Adipocyte (in vitro differentiated cells): ENCODE measurements around the gene ACTR5.

ENCODE experiments used
- DNase-seq: peaks from one replicate; pipeline ENCODE4 v3.0.0-alpha.2; 2015; ENCODE audit warnings: low read depth
- H3K27me3 ChIP-seq: replicated peaks from 2 replicates; pipeline ENCODE4 v1.7.0; 2013; ENCODE audit warnings: mild to moderate bottlenecking, low read length, moderate library complexity; ENCODE audit not compliant: control insufficient read depth, insufficient read depth
- H3K36me3 ChIP-seq: 2 replicates; pipeline ENCODE4 v1.7.0; 2013; ENCODE audit warnings: low read length, mild to moderate bottlenecking, moderate library complexity; ENCODE audit not compliant: control insufficient read depth, insufficient read depth, severe bottlenecking
- H3K4me1 ChIP-seq: 2 replicates; pipeline ENCODE4 v1.7.0; 2013; ENCODE audit warnings: mild to moderate bottlenecking, low read length, moderate library complexity; ENCODE audit not compliant: control insufficient read depth, insufficient read depth
- H3K4me3 ChIP-seq: 2 replicates; pipeline ENCODE4 v1.7.0; 2013; ENCODE audit warnings: mild to moderate bottlenecking, low read length, moderate library complexity
- H3K9ac ChIP-seq: 2 replicates; pipeline ENCODE4 v1.7.0; 2013; ENCODE audit warnings: mild to moderate bottlenecking, low read length, moderate library complexity
- H3K9me3 ChIP-seq: 2 replicates; pipeline ENCODE4 v1.7.0; 2013; ENCODE audit warnings: mild to moderate bottlenecking, low read length, moderate library complexity; ENCODE audit not compliant: control insufficient read depth

Gene ACTR5

DNA sequence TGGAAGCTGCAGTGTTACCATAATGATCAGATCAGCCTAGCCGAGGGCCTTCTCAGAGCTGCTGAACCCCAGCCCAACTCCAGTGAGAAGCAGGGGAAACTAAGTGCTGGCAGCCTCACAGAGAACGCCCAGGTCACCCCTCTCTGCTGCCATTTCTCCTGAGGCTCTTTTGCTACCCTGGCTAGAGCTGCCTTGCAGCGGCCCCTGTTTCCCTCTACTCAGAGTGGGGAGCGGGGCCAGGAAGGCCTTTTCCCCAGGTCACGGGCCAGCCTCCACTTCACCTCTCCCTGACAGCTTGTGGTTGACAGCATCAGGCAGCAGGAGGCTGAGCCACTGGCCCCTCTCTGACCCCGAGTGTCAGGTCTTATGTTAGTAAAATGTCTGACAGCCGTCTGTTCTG lies 22.7 kb downstream of the ACTR5 start:
- H3K4me1 ChIP-seq = no peaks in the 10 kb centered on the region

DNA sequence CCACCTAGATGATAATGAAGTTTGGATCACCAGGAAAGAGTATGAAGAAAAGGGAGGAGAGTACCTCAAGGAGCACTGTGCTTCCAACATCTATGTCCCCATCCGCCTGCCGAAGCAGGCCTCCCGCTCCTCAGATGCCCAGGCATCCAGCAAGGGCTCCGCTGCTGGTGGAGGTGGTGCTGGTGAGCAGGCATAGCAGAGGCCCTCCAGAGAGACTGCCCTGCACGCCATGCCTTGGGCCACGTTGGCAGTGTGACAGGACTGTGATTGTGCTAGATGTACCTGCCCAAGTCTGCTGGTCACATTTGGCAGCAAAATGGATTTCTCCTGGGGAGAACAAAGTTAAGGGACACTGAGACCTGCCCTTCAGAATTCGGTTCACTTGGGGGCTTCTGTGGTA lies 23.4 kb downstream of the ACTR5 start:
- H3K4me1 ChIP-seq = no peaks in the 10 kb centered on the region
- H3K27me3 ChIP-seq = no peaks in the 10 kb centered on the region
- H3K36me3 ChIP-seq = peaks cover 50% of the 10 kb centered on the region
- no peak overlapping the region for H3K9ac ChIP-seq
- H3K4me3 ChIP-seq = no peak overlapping the region
- peaks cover 7% of the 10 kb centered on the region for H3K9me3 ChIP-seq
- DNase-seq = no peak

More for the DNA sequence above, 22.7 kb downstream of the ACTR5 start:
- peaks cover 7% of the 10 kb centered on the region for H3K9me3 ChIP-seq
- H3K4me3 ChIP-seq = no peak overlapping the region
- peaks cover 56% of the 10 kb centered on the region for H3K36me3 ChIP-seq
- H3K27me3 ChIP-seq = no peaks in the 10 kb centered on the region
- DNase-seq = no peak
- H3K9ac ChIP-seq = no peak overlapping the region

DNA sequence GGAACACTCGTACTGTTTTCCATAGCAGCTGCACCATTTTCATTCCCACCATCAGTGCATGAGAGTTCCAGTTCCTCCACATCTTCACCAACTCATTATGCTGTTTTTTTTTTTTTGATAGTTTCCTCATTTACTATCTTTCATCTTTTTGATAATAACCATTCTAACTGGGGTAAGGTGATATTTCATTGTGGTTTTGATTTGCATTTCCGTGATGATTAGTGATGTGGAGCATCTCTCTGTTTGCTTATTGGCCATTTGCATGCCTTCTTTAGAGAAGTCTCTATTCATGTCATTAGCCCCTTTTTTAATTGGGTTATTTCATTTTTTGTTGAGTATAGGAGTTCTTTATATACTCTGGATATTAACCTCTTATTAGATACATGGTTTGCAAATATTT lies 25.9 kb downstream of the ACTR5 start:
- H3K36me3 ChIP-seq = peaks cover 34% of the 10 kb centered on the region
- H3K9ac ChIP-seq = no peak overlapping the region
- DNase-seq = no peak
- H3K27me3 ChIP-seq = no peaks in the 10 kb centered on the region
- H3K9me3 ChIP-seq = peaks cover 7% of the 10 kb centered on the region
- H3K4me3 ChIP-seq = no peak overlapping the region
- H3K4me1 ChIP-seq = no peaks in the 10 kb centered on the region

DNA sequence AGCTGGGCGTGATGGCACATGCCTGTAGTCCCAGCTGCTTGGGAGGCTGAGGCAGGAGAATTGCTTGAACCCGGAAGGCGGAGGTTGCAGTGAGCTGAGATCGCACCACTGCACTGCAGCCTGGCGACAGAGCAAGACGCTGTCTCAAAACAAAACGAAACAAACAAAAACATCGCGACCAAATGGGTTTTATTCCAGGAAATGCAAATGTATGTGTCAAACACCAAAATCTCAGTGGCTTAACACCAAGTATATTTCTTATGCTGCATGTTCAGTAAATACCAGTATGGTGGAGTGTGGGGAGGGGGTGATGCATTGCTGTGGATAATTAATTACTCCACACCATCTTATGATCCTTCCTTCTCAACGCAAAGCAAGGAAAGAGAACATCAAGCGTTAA lies 28.1 kb downstream of the ACTR5 start:
- H3K9me3 ChIP-seq = peaks cover 7% of the 10 kb centered on the region
- peaks cover 27% of the 10 kb centered on the region for H3K36me3 ChIP-seq
- no peak overlapping the region for H3K4me3 ChIP-seq
- H3K9ac ChIP-seq = no peak overlapping the region
- no peaks in the 10 kb centered on the region for H3K27me3 ChIP-seq
- DNase-seq = no peak
- H3K4me1 ChIP-seq = peaks cover 3% of the 10 kb centered on the region

DNA sequence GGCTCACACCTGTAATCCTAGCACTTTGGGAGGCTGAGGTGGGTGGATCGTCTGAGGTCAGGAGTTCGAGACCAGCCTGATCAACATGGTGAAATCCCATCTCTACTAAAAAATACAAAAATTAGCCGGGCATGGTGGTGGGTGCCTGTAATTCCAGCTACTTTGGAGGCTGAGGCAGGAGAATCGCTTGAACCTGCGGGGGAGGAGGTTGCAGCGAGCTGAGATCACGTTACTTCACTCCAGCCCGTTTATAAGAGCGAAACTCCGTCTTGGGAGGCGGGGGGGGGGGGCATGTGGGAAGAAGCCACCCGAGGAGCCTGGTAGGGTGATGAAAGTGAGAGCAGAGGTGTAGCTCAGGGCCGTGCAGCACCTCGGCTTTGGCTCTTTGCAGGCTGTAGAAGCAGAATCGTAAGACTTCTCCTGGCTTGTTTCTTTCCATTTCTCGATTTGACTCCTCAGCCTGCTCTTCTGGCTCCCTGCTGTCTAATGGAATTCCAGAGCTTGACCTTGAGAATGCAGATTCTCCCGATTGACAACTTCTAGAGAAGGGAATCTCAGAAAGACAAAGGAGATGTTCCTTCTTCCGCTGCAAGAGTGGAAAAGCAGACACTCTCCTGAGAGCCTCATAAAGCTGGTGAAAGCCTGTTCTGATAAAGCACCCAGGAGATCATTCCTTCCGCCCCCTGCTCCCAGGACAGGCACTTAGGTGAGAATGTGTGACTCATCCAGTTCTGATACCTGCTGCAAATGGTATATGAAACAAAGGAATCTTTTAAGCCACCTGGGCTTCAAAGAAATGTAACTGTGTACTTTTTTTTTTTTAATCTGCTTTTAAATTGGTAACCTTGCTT lies 31.2 kb downstream of the ACTR5 start:
- Histone ChIP-seq H3K4me1 (peaks cover 3% of the 10 kb centered on the region), H3K36me3 (no peaks in the 10 kb centered on the region), H3K27me3 (no peaks in the 10 kb centered on the region), H3K9me3 (no peaks in the 10 kb centered on the region), H3K4me3 (no peak overlapping the region), H3K9ac (no peak overlapping the region)
- DNase-seq = no peak

DNA sequence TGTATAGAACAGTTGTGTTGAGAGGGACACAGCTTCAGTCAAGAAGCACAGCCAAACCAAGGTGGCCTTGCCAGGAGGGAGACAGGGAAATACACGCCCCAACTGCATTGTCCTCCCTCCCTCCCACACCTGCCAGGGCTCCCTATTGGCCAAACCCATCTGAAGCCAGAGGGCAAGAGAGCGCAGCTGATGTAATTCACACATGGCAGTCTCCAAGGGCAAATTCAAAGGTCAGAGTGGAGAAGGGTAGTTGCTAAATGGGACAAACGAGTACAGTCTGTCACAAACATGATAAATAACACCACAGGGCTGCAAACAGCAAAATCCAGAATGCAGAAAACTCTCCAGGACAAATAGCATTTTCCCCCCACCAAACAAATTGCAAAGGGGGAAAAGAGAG lies 34.0 kb downstream of the ACTR5 start:
- Histone ChIP-seq H3K4me1 (peaks cover 3% of the 10 kb centered on the region), H3K27me3 (no peaks in the 10 kb centered on the region), H3K4me3 (no peak overlapping the region), H3K9me3 (no peaks in the 10 kb centered on the region), H3K36me3 (no peaks in the 10 kb centered on the region), H3K9ac (no peak overlapping the region)
- DNase-seq = no peak

DNA sequence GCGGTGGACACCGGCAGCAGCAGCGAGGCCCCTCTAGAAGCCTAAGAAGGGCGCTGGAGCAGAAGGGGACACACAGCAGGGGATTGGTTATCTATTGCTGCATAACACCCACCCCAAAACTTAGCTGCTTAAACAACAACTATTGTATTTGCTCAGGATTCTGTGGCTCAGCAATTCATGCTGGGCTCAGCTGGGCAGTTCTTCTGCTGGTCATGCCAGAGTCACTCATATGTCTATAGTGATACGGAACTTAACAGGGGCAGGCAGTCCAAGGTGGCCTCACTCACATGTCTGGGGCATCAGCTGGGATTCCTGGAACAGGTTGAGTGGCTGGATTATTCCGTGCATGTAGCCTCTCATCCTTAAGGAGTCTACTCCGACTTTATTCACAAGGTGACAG lies 39.6 kb downstream of the ACTR5 start:
- Histone ChIP-seq H3K4me3 (no peak overlapping the region), H3K9ac (no peak overlapping the region), H3K36me3 (no peaks in the 10 kb centered on the region), H3K27me3 (no peaks in the 10 kb centered on the region), H3K9me3 (peaks cover 3% of the 10 kb centered on the region), H3K4me1 (no peaks in the 10 kb centered on the region)
- DNase-seq = no peak

DNA sequence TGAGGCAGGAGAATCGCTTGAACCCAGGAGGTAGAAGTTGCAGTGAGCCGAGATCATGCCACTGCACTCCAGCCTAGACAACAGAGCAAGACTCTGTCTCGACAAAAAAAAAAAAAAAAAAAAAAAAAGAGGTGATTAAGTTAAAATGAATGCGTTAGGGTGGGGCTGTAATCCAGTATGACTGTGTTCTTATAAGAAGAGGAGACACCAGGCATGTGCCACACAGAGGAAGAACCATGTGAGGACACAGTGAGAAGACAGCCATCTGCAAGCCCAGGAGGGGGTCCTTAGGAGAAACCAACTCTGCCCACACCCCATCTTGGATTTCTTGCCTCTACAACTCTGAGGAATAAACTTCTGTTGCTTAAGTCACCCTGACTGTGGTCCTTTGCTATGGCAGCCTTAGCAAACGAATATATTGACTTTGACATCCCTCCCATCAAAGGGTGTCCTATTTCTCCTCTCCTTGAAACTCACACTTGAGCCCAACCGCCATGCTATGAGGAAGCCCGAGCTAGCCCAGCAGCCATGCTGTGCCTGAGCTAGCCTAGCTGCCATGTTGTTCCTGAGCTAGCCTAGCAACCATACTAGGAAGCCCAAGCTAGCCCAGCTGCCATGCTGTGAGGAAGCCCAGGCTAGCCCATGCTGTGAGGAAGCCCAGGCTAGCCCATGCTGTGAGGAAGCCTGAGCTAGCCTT lies 41.4 kb downstream of the ACTR5 start:
- H3K9ac ChIP-seq = no peak overlapping the region
- H3K4me1 ChIP-seq = no peaks in the 10 kb centered on the region
- H3K36me3 ChIP-seq = no peaks in the 10 kb centered on the region
- DNase-seq = peak; percentile 36
- H3K27me3 ChIP-seq = peaks cover 4% of the 10 kb centered on the region
- H3K4me3 ChIP-seq = no peak overlapping the region
- peaks cover 3% of the 10 kb centered on the region for H3K9me3 ChIP-seq

DNA sequence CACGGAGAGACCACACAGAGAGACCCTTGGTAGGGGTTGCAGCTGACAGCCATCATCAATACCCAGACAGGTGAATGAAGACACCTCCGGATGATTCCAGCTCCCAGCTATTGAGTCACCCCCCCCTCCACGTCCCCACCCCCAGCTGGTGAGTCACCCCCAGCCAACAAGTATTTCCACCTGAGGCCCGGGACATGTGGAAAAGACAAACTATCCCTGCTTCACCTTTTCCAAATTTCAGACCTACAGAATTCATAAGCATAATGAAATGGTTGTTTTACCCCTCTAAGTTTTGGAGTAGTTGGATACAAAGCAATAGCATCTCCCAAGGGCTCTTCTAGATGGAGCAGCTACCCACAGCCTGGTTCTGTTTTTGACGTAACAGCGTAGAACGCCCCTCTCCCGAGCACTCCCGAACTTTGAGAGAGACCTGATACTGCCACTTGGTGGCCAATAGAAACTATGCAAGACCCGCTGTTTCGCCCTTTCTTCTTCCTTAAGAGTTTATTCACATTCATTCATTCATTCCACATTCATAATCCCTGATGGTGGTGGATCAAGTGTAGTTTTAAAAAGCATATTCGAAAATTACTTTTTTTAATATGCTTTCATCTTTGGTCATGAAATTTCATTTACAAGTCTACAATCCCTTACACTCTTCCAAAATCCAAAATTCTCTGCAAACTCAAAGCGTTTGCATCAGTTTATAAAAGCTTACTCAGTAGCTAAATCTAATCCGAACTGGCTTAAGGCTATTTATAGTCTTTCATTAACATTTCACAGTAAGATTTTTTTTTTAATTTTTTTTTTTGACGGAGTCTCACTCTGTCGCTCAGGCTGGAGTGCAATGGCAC lies 42.2 kb downstream of the ACTR5 start:
- no peak overlapping the region for H3K9ac ChIP-seq
- peak; percentile 81 for DNase-seq
- H3K4me1 ChIP-seq = no peaks in the 10 kb centered on the region
- H3K9me3 ChIP-seq = peaks cover 3% of the 10 kb centered on the region
- H3K27me3 ChIP-seq = peaks cover 7% of the 10 kb centered on the region
- H3K36me3 ChIP-seq = no peaks in the 10 kb centered on the region
- no peak overlapping the region for H3K4me3 ChIP-seq

DNA sequence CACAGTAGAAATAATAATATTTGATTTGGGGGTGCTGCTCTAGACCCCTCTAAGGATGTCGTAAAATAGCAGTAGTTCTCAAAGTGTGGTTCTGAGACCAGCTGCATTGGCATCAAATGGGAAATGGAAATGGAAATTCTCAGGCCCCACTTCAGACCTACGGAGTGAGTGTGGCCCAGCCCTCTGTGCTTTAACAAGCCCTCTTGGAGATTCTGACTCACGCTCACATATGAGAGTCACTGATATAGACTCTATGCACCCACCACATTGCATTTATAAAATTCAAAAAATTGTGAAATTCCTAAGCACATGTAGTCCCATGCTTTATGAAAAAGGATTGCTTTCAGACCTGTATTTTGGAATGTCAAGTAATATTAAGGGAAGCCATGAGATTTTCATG lies 43.0 kb downstream of the ACTR5 start:
- Histone ChIP-seq H3K4me1 (no peaks in the 10 kb centered on the region), H3K4me3 (no peak overlapping the region), H3K27me3 (peaks cover 8% of the 10 kb centered on the region), H3K9me3 (peaks cover 3% of the 10 kb centered on the region), H3K36me3 (no peaks in the 10 kb centered on the region), H3K9ac (no peak overlapping the region)
- DNase-seq = no peak

DNA sequence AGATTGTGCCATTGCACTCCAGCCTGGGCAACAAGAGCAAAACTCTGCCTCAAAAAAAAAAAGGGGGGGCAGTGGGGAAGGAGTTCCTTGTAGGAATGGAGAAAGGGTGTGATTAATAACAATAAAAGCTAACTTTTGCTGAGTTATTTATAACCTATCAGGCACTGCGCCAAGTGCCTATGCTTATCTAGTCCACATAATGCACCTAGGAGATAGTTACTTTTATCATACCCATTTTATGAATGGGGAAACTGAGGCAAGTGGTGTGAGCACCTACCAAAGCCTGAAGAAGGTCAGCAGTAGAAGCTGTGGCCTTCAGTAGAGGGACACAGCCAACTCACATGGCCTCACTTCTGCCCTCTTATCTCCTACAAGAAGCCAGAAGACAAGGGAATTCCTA lies 43.7 kb downstream of the ACTR5 start:
- no peak for DNase-seq
- Histone ChIP-seq H3K9me3 (peaks cover 3% of the 10 kb centered on the region), H3K4me1 (no peaks in the 10 kb centered on the region), H3K36me3 (no peaks in the 10 kb centered on the region), H3K27me3 (peaks cover 13% of the 10 kb centered on the region), H3K4me3 (no peak overlapping the region), H3K9ac (no peak overlapping the region)
